NCI-H1048 (cell line): Measurements from ENCODE around the gene CDC42EP2.
"Not testable (repeated sequence)": the region's sequence is repeated elsewhere in the genome, so short reads cannot be mapped to it uniquely, and the experiment has no call there.

Source experiments
- DNase-seq: peaks from one replicate; lab custom pipeline; 2025; lab: John Stamatoyannopoulos, UW

CDC42EP2 gene

DNA sequence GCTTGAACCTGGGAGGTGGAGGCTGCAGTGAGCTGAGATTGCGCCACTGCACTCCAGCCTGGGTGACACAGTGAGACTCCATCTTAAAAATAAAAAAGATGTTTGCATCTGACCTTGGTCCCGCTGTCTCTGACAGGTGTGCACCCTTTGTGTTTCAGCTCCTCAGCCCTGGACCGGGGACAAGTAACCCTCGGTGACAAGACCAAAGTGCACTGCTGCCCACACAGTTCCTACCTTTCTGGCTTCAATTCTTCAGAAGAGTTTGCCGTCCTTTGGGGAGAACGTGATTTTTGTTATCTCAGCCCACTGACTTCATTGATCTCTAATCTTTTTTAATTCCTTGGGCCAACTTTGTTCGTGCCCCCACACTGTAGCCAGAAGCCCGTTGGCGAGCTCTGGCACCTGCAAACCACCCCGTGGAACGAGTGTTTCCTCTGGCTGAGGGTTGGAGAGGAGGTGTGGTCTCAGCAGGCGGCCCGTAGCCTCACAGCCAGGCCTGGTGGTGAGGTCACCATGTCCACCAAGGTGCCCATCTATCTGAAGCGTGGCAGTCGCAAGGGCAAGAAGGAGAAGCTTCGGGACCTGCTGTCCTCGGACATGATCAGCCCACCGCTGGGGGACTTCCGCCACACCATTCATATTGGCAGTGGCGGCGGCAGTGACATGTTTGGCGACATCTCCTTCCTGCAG lies 5.9 kb downstream of the CDC42EP2 start:
- DNase-seq, result no peak

DNA sequence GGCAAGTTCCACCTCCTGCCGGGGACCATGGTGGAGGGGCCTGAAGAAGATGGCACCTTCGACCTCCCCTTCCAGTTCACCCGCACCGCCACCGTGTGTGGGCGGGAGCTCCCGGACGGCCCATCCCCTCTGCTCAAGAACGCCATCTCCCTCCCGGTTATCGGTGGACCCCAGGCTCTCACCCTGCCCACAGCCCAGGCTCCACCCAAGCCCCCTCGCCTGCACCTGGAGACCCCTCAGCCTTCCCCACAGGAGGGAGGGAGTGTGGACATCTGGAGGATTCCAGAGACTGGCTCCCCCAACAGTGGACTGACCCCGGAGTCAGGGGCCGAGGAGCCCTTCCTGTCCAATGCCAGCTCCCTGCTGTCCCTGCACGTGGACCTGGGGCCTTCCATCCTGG lies 6.4 kb downstream of the CDC42EP2 start:
- no peak for DNase-seq

DNA sequence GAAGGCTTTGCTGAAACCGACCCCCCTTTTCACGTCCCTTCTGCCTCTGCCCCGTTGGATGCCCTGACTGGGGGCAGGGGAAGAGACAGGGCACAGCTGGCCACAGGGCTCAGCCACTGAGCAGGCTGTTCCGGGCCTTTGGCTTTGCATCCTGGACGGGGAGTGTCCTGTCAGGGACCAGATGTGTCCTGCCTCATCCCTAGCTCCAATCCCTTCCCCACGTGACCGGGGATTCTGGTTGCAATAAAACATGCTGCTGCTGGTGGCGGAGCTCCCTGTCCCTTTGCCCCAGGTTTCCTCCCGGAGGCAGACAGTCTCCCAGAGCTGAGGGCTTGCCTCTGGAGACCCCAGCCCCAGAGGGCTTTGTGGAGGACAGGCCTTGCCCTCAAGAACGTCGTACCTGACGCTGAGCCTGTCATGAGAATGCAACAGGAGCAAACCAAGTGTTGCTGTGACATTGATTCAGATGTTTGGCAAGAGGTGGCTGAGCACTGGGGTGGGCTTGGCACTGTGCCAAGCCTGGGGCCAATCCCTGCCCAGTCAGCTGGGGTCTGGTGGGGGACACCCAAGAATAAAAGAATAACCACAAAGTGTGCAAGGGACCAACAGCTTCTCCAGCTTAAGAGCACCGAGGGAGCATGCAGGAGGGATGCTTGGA lies 7.3 kb downstream of the CDC42EP2 start:
- DNase-seq, result no peak

DNA sequence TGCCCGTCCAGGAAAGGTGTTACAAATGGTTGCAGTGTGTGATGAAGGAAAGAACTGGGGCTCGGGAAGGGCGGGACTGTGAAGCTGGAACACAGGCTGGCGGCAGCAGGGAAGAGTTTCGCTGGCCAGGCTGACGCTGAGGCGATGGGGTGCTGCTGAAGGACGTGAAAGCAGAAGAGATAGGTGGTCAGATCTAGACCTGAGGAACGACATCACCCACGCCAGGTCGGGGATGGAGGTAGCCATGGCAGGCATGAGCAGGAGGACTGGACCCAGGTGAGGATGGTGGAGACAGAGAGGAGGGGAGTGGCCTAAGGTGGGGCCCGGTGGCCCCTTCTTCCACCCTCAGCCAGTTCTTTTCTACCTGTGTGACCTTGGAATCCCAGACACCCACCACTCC lies 9.1 kb downstream of the CDC42EP2 start:
- DNase-seq, result no peak

DNA sequence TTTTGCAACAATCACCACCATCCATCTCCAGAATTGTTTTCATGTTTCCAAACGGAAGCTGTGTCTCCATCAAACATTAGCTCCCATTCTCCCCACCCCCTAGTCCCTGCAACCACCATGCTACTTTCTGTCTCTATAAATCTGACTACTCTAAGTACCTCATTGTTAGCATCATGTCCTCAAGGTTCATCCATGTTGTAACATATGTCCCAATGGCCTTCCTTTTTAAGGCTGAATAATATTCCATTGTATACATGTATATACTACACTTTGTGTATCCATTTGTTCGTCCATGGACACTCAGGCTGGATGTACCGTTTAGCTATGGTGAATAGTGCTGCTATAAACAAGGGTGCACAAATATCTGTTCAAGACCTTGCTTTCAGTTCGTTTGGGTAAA lies 10.8 kb downstream of the CDC42EP2 start:
- DNase-seq, result no peak

DNA sequence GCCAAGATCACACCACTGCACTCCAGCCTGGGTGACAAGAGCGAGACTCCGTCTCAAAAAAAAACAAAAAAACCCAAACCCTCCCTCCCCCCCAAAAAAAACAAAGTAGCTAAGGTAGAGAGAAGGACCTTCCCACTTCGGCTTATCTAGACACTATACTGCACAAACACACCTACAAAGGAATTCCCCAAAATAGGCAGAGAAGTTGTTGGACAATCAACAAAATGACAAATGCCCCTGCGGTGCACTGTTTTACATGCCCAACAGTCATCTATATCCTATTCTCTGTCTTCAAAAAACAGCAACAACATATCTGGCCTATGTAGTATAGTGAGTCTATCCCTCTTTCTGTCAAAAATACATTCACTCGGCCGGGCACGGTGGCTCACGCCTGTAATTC lies 12.4 kb downstream of the CDC42EP2 start:
- DNase-seq, result no peak

DNA sequence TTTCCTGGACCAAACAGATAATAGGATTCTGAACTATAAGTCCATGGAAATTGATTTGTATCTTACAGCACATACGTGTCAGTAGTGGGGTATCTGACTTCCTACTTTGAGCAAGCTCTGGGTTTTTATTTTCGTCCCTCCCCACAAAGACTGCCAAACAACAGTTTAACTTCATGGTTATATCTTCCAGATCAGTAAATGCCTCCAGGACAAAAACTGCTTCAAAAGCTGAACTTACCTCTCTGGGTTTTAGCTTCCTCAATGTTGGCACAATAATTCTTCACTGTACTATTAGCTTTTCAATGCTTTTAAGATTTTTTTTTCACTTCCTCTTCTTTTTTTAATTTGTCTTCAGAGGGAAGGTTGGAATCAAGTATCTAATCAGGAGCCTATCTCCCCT lies 14.8 kb downstream of the CDC42EP2 start:
- no peak for DNase-seq

DNA sequence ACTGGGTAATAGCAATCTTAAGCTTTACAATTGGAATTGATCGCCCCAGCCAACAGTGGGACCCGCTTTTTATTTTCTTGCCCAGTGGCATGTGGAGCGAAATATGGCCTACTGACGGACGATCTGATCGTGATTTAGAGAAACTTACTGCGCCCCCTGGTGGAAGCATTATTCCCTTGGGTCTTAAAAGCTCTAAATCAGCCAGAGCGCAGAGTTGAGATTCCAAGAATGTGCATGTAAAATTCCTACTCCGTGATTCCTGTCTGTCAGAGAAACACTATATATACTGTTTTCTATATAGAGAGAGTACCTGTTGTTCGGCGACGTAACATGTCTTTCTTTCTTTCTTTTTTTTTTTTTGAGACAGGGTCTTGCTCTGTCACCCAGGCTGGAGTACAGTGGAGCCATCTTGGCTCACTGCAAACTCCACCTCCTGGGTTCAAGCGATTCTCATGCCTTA lies 15.3 kb downstream of the CDC42EP2 start:
- peak; percentile 70 for DNase-seq

DNA sequence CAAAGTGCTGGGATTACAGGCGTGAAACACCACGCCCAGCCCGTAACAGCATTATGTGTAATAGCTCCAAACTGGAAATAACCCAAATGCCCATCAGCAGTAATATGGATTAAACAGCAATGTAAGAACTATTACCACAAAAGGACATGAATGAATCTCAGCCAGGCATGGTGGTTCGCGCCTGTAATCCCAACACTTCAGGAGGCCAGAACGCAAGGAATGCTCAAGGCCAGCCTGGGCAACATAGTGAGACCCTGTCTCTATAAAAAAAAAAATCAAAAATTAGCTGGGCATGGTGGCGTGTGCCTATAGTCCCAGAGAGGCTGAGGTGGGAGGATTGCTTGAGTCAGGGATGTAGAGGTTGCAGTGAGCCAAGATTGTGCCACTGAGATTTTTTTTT lies 15.9 kb downstream of the CDC42EP2 start:
- DNase-seq, result no peak

DNA sequence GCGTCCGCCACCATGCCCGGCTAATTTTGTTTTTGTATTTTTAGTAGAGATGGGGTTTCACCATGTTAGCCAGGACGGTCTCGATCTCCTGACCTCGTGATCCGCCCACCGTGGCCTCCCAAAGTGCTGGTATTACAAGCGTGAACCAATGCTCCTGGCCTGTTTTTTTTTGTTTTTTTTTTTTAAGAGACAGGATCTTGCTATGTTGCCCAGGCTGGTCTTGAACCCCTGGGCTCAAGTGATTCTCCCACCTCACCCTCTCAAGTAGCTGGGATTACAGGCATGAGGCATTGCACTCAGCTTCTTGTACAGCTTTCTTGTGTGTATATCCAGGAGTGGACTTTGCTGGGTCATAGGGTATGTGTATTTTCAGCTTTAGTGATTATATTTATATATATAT lies 17.9 kb downstream of the CDC42EP2 start:
- DNase-seq, result not testable (repeated sequence)

DNA sequence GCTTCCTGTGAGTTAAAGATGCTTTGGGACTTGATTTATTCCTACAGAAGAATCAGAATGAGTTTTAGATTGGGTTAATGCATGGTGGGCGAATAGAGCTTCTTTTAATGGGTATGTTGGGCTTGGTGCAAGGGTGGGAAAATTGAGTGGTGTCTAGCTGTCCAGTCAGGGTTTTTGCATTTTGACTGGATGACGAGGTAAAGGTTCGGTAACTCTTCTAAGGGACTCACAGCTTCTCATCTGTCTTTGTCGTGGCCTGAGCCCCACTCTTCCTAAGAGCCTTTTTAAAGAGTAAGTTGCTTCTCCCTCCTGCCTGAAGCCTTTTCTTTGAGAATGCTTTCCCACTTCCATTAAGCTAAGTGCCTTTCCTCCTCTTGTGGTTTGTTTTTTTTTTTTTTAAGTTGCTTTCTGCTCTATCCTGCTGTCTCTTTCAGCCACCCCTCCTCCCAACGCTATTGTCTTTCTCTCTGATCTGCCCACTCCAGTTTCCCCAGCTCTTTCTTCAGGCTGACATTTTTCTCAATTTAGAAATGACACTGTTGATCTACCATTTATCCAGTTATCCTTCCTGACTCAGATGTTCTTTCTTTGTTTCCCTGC lies 20.1 kb downstream of the CDC42EP2 start:
- DNase-seq, result no peak

DNA sequence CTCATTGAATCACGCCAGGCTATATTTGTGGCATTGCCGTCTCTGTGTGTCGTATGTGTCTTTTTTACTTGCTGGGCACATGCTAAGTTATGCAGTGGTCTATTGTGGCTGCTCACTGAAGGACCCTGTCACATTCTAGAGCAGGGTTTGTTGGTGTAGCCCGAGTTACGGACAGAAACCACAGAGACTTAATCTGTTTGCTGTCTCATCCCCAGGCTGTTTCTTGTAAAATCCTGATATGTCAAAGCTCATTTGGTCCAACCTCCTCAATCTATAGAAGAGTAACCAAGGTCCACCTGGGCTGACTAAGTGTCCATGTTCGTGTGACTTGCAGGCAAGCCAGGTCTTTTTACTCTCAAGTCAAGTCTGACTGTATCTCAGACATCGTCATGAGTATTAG lies 24.0 kb downstream of the CDC42EP2 start:
- no peak for DNase-seq

DNA sequence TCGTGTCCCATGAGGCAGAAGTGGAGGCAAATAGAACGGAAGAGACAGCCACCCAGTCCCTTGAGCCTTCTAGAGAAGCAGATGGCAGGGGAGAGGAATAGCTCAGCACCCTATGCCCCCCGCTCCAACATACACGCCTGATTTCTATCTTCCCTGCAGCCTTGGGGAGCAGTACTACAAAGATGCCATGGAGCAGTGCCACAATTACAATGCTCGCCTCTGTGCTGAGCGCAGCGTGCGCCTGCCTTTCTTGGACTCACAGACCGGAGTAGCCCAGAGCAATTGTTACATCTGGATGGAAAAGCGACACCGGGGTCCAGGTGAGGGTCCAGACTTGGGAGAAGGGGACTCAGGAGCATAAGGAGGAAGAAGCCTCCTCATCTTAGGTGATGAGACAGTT lies 25.6 kb downstream of the CDC42EP2 start:
- no peak for DNase-seq

DNA sequence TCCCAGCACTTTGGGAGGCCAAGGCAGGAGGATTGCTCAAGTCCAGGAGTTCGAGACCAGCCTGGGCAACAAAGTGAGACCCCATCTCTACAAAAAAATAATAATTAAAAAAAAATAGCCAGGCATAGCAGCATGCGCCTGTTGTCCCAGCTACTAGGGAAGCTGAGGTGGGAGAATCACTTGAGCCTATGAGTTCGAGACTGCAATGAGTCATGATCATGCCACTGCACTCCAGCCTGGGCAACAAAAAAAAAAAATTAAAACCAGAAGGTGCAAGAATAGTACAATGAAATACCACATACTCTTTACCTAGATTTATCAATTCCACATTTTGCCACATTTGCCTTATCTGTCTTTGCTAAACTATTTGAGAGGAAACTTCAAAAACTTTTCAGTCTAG lies 27.2 kb downstream of the CDC42EP2 start:
- DNase-seq, result no peak

DNA sequence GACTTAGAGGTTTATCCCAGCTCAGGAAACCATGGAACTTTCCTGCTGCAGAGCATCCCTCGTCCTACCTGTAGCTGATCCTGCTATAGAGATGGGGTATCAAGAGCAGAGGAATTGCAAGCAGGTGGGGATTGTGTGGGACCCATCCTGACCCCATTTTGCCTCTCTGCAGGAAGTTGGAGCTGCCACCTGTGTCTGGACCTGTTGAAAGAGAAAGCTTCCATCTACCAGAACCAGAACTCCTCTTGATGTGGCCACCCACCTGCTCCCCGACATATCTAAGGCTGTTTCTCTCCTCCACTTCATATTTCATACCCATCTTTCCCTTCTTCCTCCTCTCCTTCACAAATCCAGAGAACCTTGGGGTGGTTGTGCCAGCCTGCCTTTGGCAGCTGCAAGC lies 36.8 kb downstream of the CDC42EP2 start:
- DNase-seq, result no peak

DNA sequence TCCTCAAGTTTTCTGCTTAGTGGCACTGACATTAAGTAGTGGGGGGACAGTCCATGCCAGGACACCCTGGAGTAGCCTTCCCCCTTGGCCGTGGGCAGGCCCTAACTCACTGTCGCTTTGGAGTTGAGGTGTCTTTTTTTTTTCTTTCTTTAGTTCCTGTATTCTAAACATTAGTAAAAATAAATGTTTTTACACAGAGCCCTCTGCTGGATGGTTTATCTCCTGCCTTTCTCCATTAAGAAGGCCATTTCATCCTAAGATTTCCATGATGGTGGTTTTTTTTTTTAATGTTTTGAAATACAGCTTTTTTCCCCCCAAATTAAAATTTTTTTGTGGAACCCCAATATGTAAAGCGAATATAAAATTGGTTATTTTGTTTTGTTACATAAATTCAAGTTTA lies 38.1 kb downstream of the CDC42EP2 start:
- DNase-seq, result no peak

DNA sequence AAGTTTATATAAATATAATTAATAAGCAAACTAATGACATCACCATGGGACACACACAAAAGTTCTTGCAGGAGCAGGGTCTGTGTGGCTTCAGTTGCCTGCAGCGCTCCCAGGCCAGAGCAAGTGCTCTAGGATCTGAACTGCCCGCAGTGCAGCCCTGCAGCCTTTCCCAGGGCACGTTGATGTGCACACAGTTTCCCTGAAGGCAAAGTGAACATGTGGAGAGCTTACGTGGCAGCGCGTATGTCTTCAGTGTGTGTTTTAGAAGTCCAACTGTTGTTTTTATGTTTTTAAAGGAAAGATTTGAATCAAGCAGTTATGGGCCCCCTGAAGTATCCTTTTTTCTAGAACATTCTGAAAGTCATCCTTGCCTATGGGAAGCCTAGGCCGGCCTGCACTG lies 38.7 kb downstream of the CDC42EP2 start:
- DNase-seq, result no peak

DNA sequence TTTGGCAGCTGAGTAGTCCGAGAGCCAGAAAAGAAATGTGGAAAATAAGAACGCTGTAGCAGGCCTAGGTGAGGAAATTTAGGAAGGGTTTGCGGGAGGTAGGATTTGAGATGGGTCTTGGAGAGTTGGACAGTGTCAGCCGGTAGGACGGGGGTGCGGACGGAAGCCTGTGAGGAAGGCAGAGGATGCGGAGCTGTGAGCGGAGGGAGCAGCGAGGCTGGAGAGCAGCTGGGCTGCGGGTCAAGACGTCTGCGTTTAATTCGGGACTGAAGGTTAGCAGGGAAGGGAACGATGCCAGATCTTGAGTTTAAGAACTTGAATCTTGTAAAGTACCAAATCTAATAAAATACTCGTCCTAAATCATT lies 39.2 kb downstream of the CDC42EP2 start:
- no peak for DNase-seq

DNA sequence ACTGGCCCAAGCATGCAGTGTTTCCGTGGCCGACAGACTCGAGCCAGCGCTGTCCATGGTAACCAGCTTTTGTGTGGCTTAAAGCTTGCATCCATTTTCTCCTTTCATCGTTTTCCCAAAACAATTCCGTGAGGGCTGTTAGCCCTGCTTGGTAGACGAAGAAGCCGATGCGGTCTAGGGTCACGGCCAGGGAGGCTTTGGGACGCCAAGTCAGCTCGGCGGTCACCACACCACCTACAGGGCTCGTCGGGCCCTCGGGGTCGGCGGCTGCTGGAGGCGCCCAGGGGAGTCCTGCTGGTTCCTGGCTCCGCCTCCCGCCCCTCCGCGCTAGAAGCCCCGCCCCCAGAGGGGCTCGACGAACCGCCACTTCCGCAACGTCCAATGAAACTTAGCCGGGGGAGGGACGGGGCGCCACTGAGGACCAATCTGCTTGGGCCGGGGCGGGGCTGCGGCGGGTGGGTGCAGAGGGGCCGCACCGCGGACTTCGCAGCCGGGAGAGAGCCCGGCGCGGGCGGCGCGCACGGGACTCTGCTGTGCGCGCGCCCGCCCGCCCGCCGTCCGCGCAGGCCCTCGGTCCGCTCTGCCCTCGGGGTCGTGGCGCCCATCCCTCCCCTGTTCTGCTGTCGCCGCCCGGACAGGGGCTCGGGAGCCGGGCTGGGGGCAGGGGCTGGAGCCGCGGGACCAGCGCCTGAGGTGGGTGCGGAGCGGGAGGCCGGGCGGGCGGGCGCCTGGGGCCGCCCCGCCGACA lies 39.8 kb downstream of the CDC42EP2 start, which contains the start of gene TIGD3:
TSS of gene TIGD3 (plus strand) at position 487 of the 748 bp plus-strand sequence. CDS start 1,058 bp downstream, outside the sequence.
- DNase-seq, result peak; percentile 96

DNA sequence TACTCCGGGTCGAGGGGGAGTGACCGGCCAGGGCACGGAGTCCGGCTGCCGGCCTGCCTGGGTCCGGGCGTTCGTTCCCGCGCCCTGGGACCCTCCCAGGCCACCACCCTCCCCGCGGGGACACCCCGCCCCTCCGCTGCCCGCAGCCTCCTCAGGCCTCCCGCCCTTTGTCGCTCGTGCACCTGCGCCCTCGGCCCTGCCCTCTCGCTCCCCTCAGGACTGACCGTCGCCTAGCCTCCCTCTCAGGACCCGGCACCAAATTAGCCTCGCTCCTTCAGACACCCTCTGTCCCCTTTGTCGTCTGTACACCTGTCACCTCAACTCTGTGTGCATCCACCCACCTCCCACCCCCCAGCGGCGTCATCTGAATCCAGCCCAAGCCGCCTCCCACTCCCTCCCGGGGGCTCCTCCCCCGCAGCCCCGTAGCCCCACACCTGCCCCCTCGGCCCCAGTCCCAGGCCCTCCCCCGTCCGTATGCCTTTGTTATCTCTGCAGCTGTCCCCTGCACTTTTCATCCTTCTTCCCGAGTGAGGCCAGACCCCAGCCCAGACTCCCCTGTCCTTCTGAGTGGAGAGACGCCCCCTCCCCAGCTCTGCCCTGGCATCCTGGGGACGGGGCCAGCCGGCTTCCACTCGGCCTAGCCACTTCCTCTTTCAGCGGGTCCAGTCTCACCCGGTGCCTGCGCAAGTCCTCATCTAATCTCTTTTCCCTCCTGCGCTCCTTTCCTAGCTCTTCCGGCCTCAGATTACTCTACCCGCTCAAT lies 40.5 kb downstream of the CDC42EP2 start:
- no peak for DNase-seq

DNA sequence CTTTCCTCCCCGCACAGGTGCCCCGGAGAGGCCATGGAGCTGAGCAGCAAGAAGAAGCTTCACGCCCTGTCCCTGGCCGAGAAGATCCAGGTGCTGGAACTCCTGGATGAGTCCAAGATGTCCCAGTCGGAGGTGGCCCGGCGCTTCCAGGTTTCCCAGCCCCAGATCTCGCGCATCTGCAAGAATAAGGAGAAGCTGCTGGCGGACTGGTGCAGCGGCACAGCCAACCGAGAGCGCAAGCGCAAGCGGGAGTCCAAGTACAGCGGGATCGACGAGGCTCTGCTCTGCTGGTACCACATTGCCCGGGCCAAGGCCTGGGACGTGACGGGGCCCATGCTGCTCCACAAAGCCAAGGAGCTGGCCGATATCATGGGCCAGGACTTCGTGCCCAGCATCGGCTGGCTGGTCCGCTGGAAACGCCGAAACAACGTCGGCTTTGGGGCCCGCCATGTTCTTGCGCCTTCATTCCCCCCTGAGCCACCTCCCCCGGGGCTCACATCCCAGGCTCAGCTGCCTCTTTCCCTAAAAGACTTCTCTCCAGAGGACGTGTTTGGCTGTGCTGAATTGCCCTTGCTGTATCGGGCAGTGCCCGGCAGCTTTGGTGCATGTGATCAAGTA lies 41.2 kb downstream of the CDC42EP2 start:
- DNase-seq, result no peak
